DMS79 (cell line): ENCODE measurements around the gene PRKCD.

ENCODE experiments used
- DNase-seq: peaks from one replicate; lab custom pipeline; 2025; lab: John Stamatoyannopoulos, UW

Gene PRKCD

DNA sequence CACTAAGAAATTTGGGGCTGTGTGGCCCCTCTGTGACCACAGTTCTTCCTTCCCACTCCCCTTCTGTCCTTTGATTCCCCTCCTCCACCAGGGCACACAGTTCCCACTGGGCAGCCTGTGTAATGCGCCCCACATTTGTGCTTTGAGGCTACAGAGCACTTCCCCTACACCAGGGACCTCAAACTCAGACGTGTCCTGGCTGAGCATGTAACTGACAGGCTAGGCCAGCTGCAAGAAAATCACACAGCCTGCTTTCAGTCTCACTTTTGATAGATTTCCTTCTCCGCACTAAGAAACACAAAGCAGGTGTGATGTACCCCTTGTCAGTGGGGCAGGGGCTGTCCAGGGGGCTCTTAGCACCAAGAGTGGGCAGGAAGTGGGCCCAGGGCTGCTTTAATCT is 29.6 kb downstream of the PRKCD start:
- no peak for DNase-seq

DNA sequence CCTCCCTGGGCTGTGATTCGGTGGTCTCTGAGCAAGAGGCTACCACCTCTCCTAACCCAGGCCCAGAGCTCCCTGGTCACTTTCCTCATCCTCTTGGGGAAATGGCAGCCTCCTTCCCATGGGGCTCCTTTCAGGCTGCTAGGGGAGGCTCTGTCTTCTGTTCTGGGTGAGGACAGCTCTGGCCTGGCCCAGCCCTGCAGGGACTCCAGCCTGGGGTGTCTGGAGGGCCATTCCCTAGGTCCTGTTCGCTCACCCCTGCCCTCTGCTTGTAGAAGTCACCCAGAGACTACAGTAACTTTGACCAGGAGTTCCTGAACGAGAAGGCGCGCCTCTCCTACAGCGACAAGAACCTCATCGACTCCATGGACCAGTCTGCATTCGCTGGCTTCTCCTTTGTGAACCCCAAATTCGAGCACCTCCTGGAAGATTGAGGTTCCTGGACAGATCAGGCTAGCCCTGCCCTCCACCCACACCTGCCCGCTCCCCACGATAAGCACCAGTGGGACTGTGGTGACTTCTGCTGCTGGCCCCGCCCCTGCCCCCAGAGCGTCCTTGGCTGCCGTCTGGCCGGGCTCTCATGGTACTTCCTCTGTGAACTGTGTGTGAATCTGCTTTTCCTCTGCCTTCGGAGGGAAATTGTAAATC is 30.9 kb downstream of the PRKCD start:
- no peak for DNase-seq

GRCh38 chr3:53192608-53193007 is 31.6 kb downstream of the PRKCD start:
- DNase-seq = no peak

- no peak for DNase-seq
Measured at GRCh38 chr3:53193466-53194209, 32.6 kb downstream of the PRKCD start.

DNA sequence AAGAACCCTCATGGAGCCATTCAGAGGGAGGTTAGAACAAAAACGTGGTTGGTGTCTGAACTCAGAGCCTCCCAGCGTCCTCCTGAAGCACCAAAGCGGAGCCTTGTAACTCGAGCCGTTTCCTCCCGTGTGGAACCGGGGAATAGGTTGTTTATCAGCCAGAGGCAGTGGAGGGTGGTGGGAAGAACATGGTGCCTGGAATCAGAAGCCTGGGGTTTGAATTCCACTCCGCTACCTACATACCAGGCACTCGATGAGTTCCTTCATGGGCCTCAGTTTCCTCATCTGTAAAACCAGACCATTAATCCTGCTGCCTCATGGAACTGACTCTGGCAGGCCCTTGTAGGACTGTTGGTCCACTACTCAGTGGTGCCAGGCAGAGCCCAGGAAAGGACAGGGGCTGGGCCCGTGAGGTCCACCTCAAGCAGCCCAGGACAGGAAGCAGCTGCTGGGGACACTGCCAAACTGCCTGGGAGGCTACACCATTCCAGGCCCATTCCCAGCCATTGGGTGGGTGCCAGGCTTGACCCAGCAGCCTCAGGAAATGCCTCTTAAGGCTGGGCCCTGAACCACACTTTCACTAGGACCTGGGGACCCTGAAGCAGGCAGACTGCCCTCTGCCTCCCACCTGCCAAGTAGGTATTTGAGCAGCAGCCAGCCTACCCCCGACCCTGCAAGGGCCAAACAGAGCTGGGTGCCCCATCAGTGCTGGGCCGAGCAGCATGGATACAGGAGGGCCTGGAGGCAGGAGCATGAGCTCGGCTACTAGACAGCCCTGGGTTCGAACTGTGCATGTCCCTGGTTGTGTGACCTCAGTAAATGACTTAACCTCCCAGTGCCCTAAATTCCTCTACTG is 33.4 kb downstream of the PRKCD start:
- peak; percentile 19 for DNase-seq

GRCh38 chr3:53195066-53195450 is 34.0 kb downstream of the PRKCD start:
- no peak for DNase-seq

GRCh38 chr3:53195602-53196574 is 34.9 kb downstream of the PRKCD start:
- no peak for DNase-seq

DNA sequence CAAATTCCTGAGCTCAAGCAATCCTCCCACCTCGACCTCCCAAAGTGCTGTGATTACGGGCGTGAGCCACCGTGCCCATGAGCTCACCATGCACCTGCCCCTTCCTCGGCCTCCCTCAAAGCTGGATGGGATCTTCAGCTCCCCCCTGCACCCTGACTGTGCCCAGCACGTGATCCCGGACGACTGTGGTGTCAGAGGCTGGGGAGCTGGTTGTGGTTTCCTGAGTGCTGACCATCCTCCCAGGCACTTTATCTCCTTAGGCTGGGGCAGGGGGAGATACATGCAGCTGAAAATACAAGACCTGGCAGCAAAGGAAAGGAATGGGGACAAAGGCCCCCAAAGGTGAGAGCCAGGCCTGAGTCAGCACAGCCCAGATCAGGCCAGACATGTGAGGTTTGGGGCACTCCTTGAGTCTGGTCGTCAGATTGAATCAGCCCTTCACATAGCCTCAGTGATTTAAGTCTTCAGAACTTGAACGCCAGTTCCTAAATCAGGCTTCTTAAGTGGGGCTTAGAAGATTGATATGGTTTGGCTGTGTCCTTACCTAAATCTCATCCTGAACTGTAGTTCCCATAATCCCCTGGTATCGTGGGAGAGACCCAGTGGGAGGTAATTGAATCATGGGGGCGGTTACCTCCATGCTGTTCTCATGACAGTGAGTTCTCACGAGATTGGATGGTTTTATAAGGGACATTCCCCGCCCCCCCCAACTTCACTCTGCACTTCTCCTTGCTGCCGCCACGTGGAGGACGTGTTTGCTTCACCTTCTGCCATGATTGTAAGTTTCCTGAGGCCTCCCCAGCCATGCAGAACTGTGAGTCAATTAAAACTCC is 35.8 kb downstream of the PRKCD start:
- DNase-seq = no peak

GRCh38 chr3:53198256-53198977 is 37.4 kb downstream of the PRKCD start:
- no peak for DNase-seq

- DNase-seq = no peak
Measured at GRCh38 chr3:53198996-53199395, 38.0 kb downstream of the PRKCD start.

- DNase-seq = no peak
Measured at GRCh38 chr3:53199834-53200233, 38.8 kb downstream of the PRKCD start.

DNA sequence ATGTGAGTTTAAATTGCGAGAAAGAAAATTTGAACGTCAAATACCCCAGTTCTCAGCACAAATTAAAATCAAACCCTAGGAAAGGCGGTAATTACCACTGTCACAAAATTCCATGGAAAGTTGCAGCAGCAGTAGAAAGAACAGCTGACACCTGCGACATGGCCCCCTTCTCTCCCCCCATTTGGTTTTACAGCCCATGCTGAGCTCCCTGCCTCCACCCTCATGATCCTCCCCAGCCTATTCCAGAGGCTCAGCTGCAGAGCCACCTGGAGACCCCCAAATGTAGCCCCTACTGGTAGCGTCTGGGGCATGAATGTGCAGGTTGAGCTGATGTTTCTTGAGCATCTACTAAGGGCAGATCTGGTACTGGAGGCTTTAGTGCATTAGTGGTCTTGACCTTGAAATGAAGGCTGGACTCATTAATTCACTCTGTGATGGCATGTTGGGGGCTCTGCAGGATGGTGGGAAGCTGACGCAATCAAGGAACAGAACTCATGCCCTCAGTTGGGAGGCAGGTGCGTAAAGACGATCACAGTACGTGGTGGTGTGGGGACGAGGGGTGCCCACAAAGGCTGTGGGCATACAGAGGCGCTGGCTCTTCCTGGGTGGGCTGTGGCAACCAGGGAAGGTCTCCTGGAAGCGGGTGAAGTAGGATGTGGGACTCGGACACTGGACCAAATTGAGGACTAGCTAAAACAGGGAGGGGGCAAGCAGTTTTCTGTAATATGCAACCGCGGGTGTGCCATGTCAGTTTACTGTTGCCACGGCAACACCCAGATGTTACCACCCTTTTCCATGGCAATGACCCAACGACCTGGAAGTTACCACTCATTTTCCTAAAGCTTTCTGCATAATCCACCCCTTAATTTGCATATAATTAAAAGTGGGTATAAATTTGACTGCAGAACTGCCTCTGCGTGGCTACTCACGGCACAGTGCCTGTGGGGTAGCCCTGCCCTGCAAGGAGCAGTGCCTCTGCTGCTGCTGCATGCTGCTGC is 39.8 kb downstream of the PRKCD start:
- no peak for DNase-seq

DNA sequence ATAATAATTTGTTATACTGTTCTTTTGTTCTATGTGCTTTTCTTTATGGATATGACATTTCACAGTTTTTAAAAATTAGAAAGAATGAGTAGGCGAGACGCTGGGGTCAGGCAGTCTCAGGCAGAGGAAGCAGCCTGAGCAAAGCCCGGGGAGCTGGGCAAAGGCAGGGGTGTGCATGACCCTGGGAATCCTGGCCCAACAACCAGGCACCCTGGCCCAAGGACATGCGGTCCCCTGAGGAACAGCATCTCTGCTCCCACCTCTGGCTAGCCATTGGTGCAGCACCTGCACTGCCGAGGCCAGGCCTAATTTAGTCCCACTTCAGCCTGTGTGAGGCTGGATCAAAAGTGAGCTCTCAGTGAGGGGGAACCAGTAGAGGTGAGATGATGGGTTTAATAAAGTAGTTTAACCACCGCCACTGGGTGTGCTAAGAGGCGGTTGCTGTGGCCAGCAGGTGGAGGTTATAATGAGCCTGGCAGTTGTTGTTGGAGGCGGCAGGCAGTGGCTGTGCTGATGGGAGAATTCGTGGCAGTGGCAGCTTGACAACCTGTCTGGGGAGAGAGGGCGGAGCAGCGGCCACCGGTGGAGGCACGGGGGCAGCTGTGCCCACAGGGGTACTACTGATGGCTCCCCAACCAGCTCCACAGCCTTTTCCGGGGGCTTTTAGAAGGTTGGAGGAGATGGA is 41.5 kb downstream of the PRKCD start:
- DNase-seq = peak; percentile 31

DNA sequence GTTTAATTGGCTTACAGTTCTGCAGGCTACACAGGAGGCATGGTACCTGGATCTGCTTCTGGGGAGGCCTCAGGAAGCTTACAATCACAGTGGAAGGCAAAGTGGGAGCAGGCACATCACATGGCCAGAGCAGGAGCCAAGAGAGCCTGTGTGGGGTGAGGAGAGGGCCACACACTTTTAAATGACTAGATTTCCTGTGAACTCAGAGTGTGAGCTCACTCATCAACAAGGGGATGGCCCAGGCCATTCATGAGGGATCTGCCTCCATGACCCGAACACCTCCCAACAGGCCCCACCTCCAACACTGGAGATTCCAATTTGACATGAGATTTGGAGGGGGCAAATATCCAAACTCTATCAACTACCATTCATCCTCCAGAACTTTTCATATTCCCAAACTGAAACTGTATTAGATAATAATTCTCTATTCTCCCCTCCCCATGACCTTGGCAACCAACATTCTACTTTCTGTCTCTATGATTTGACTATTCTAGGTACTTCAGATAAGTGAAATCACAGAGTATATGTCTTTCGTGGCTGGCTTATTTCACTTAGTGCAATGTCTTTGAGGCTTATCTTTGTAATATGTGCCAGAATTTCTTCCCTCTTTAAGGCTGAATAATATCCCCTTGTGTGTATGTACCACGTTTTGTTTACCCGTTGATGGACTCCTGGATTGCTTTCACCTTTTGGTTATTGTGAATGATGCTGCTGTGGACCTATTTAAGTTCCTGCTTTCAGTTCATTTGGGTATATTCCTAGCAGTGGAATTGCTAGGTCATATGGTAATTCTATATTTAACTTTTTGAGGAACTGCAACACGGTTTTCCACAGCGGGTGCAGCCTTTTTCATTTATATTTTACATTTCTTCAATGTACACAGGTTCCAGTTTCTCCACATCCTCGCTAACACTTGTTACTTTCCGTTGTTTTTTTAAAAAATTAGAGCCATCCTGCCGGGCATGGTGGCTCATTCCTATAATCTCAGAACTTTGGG is 51.0 kb downstream of the PRKCD start:
- DNase-seq = no peak

DNA sequence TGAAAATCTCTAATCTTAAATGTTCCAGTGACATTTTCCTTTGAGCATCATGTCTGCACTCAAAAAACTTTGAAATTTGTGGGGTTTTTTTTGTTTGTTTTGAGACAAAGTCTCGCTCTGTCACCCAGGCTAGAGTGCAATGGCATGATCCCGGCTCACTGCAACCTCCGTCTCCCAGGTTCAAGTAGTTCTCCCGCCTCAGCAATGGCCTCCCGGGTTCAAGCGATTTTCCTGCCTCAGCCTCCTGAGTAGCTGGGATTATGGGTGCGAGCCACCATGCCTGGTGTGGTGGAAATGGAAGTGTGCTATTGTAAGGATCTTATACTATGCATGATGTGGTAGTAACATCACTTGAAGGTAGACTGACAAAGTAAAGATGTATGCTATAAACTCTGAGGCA is 52.3 kb downstream of the PRKCD start:
- DNase-seq = no peak

DNA sequence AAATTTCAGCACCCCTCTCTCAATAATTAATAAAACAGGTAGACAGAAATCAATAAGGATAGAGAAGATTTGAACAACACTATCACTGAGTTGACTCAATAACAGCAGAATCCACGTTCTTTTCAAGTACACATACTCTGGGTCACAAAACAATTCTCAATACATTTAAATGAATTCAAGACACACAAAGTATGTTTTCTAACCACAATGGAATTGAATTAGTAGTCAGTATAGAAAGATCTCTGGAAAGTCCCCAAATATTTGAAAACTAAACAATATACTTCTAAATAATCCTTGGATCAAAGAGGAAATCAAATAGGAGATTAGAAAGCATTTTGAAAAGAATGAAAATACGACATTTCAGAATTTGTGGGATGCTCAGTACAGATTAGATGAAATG is 54.8 kb downstream of the PRKCD start:
- no peak for DNase-seq

GRCh38 chr3:53216723-53217122 is 55.7 kb downstream of the PRKCD start:
- DNase-seq = no peak
